Measurements from ENCODE around the gene HDAC4. TPM values are rescaled to one million over a fixed set of nuclear protein-coding genes. Genes with fewer than 3 reads are reported as not detected.
A peak's percentile ranks its signal among the peaks of the same experiment; 100 is the strongest.

The HDAC4 gene
- total RNA-seq, 2 donors from 2014 or later, result 38.7 to 50.9 TPM

- ATAC-seq (no peak), DNase-seq (no peak)
- intact Hi-C loops (cut with DNase I, micrococcal nuclease), result no loop called here
These were observed 383.2 kb downstream of the HDAC4 start for GRCh38 chr2:239017491-239018098.

GRCh38 chr2:239015901-239016675 lies 384.7 kb downstream of the HDAC4 start:
- ATAC-seq, result no peak
- peak in 1 of 2 donors; percentile 9 for DNase-seq
- intact Hi-C loops (cut with DNase I, micrococcal nuclease), result no loop called here

GRCh38 chr2:239015218-239015900 lies 385.5 kb downstream of the HDAC4 start:
- intact Hi-C loops (cut with DNase I, micrococcal nuclease), result no loop called here
- peak in 1 of 2 donors; percentile 4 for DNase-seq

DNA sequence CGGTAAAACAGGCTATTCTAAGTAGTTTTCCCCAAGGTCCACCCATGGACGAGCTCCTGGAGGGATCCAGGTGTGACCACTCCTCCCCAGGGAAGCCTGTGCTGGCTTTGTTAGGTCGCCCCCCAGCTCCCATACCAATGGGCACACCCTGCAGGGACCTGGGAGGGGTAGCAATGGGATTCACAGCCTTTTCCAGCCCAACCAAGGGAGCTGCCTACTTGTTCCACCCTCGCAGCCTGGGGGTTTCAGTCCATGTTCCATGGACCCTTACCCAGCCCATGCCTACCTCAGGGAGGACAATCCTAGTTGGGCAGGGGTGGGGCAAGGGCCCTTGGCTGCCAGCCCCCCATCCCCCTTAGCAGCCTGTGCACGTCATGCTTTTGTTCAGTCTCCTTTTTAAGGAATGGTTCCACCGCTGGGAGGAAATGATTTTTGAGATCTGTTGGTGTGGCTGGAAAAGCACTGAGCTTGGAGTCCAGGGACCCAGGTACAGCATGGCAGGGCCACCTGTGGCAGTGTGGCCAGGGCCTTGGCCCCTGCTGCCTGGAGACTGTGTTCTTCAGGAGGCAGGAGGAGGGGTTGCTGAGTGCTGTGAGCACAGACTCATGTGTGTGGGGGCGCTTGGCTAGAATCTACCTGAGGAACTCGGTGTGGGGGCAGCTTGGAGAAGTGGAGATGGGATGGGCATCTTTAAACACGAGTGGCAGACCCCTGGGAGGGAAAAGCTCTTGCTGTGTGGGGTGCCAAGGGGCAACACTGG lies 386.2 kb downstream of the HDAC4 start:
- DNase-seq (no peak), ATAC-seq (no peak)
- intact Hi-C loops (cut with DNase I, micrococcal nuclease), result no loop called here

More at GRCh38 chr2:239015218-239015900, 385.5 kb downstream of the HDAC4 start:
- ATAC-seq, result no peak

DNA sequence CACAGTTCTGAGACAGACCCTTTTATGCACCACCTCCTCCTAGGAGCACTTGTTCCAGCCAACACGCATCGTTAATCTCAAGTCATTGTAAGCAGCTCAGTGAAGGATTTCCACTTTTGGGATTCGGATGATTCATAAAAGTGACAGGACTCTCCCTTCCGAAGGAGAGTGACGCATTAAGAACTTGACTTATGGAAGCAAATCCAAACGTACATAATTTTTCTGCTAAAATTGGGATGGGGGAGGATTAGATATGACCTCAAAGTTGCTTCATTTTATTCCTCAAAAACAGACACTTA lies 387.2 kb downstream of the HDAC4 start:
- intact Hi-C loops (cut with DNase I, micrococcal nuclease), result no loop called here
- DNase-seq (no peak), ATAC-seq (no peak)

DNA sequence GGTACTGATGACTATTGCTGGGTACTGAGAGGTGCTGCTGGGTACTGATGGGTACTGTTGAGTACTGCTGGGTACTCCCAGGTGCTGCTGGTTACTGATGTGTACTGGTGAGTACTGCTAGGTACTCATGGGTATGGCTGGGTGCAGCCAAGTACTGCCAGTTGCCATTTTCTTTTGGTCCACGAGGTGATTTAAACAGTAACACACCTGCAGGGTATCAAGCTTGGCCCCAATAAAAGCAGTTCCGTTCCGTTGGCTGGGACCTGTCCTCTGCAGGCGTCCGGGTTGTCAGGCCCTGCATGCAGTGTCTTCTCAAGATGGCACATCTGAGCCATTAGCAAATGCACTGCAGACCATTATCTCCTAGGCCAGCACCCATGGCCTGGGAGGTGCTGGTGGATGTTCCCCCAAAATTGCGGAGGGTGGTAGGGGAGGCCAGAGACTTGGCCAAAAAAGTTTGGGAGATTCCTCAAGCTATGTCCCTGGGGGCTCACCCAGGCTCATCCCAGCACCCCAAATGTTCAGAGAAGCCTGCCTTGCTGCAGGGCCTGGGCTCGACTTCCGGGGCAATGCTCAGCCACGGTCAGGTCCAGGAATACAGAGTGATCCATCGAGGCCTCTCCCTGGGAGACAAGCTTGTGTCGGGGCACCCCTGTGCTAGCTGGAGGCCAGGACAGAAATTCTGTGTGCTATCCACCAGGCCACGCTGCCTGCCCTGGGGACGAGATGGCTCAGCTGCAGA lies 387.7 kb downstream of the HDAC4 start:
- DNase-seq (no peak), ATAC-seq (no peak)
- intact Hi-C loops (cut with DNase I, micrococcal nuclease), result no loop called here

DNA sequence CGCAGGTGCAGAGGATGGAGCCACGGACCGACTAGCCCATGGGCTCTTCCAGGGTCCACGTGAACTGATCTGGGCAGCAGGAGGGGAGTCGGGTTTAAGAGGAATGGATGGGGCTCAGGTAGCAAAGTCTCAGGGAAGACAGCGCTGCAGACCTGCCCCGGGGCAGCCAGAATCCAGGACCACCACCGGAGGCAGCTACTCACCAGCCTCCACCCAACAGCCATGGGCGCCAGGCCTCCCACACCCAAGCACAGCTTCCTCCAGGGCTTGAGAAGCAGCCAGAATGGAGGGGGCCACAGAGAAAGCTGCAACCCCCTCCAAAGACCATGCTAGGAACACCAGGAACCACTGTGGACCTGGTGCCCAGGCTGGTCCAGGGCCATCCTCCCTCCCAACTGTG lies 388.6 kb downstream of the HDAC4 start:
- intact Hi-C loops (cut with DNase I, micrococcal nuclease), result no loop called here
- ATAC-seq, result no peak
- DNase-seq, result no peak

GRCh38 chr2:239009589-239009961 lies 391.2 kb downstream of the HDAC4 start:
- intact Hi-C loops (cut with DNase I, micrococcal nuclease), result no loop called here
- no peak for DNase-seq
- ATAC-seq, result no peak

GRCh38 chr2:239008677-239009588 lies 391.9 kb downstream of the HDAC4 start:
- no peak for DNase-seq
- no peak for ATAC-seq
- intact Hi-C loops (cut with DNase I, micrococcal nuclease), result no loop called here

- DNase-seq (no peak), ATAC-seq (no peak)
- intact Hi-C loops (cut with DNase I, micrococcal nuclease), result no loop called here
These were observed 392.8 kb downstream of the HDAC4 start for GRCh38 chr2:239008004-239008403.

GRCh38 chr2:239006622-239007285 lies 394.1 kb downstream of the HDAC4 start:
- no peak for DNase-seq
- ATAC-seq, result peak; percentile 95
- intact Hi-C loops (cut with DNase I, micrococcal nuclease), result no loop called here

GRCh38 chr2:239005586-239005985 lies 395.2 kb downstream of the HDAC4 start:
- ATAC-seq (no peak), DNase-seq (no peak)
- intact Hi-C loops (cut with DNase I, micrococcal nuclease), result no loop called here

DNA sequence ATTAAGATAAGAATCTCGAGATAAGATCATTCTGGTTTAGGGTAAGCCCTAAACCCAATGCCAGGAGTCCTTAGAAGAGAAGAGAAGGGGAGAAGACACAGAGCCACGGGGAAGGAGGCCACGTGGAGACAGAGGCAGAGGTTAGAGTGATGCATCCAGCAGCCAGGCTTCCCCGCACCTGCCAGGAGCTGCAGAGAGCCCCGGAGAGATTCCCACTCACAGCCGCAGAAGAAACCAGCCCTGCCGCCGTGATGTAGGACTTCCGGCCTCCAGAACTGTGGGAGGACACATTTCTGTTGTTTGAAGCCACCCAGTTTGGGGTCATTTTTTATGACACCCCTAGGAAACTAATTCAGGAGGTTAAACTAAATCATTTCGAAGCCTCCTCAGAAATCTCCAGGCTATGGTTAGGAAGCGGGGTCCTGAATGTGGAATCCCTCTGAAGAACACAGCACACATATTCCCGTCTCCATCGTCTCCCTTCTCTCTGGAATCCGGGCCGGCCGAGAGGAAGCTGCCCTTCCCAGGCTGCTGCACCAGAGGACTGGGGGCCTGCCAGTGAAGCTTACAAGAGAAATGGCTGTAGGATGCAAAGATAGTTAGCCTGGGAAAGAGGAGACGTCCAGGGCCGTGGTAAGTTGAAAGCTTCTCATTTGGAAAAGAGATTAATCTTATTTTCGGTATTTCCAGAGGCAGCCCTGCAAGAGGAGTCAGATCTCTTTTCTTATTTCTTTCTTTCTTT lies 396.4 kb downstream of the HDAC4 start:
- DNase-seq (no peak), ATAC-seq (no peak)
- intact Hi-C loops (cut with DNase I, micrococcal nuclease), result no loop called here

- no peak for DNase-seq
- ATAC-seq, result no peak
- intact Hi-C loops (cut with DNase I, micrococcal nuclease), result no loop called here
These were observed 397.1 kb downstream of the HDAC4 start for GRCh38 chr2:239003624-239004273.

DNA sequence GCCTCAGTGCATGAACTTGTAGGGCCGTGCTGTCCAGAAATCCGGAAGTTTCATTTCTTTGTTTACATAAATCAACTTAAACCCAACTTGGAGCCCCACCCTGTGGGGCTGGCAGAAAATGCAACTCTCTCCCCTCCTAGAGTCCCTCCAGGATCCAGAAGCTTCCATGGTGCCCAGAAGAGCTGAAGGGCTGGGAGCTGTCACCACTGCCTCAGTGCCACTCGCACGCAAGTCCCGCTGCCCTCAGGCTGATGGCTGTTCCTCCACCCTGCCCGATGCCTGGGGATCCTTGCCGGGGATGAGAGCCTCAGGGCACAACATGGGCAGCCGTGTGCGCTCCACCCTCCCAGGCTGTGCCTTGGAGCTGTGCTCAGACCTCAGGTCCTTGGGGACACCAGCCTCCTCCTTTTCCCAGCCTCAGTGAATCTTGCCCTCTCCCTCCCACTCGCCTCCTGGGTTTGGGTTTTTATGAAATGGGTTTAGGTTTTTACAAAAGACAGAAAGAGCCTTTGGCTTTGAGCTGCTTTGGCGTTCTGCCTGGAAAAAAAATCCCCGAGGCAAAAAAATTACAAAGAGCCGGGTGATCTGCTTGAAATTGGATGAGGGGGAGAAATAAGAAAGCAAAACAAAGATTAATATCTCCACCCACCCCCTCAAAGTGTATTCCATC lies 397.7 kb downstream of the HDAC4 start:
- no peak for ATAC-seq
- no peak for DNase-seq
- intact Hi-C loops (cut with DNase I, micrococcal nuclease), result no loop called here

GRCh38 chr2:239002591-239002953 lies 398.2 kb downstream of the HDAC4 start:
- DNase-seq, result no peak
- intact Hi-C loops (cut with DNase I, micrococcal nuclease), result no loop called here
- ATAC-seq, result no peak

Measured in left colon (tissue), 2 donors.